Neural cell (in vitro differentiated cells): ENCODE data around the gene TAS2R5.

ENCODE experiments used
- EZH2 ChIP-seq: fragments of 200-600, 300-800 bp; shearing (Covaris generic), sonication (generic); IDR thresholded peaks from 2 replicates; pipeline ENCODE4 v1.6.1; 2014; ENCODE audit warnings: antibody characterized with exemption, low read length, borderline replicate concordance, mild to moderate bottlenecking; ENCODE audit not compliant: insufficient read depth, poor library complexity, severe bottlenecking
- TF ChIP-seq, protein P1 (sequence below): fragments of 450-650 bp; IDR thresholded peaks from 2 replicates; pipeline ENCODE4 v1.5.1; 2014; ENCODE audit warnings: antibody characterized with exemption, mild to moderate bottlenecking, moderate library complexity; ENCODE audit not compliant: poor library complexity, severe bottlenecking

DNA sequence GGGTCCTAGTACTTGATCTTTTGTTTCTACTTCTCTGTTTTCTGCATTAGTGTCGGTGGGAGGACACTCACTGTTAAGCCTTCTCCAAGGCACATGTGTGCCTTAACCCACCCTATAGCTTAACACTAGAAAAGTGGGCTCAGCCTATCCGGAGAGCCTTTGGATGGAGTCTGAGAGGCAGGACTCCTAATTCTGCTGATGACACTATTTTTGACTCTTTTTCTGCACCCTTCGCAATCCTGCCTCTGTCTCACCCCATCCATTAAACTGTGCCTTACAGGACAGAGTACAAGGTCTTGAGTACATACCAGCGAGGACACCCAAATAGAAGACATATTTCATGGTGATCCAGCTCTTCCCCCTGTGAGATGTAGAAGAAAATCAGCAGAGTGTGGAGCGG is 50.7 kb downstream of the TAS2R5 start:
- TF ChIP-seq EZH2 = no peak
- TF ChIP-seq, protein P1, sequence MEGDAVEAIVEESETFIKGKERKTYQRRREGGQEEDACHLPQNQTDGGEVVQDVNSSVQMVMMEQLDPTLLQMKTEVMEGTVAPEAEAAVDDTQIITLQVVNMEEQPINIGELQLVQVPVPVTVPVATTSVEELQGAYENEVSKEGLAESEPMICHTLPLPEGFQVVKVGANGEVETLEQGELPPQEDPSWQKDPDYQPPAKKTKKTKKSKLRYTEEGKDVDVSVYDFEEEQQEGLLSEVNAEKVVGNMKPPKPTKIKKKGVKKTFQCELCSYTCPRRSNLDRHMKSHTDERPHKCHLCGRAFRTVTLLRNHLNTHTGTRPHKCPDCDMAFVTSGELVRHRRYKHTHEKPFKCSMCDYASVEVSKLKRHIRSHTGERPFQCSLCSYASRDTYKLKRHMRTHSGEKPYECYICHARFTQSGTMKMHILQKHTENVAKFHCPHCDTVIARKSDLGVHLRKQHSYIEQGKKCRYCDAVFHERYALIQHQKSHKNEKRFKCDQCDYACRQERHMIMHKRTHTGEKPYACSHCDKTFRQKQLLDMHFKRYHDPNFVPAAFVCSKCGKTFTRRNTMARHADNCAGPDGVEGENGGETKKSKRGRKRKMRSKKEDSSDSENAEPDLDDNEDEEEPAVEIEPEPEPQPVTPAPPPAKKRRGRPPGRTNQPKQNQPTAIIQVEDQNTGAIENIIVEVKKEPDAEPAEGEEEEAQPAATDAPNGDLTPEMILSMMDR = no peak
